GM23338 (cell line): Measurements from ENCODE around the gene EFTUD2. TPM values are rescaled to one million over a fixed set of nuclear protein-coding genes. Genes with fewer than 3 reads are reported as not detected.

Experiments
- ATAC-seq: fragments of 200-7000 bp; cut with Tn5 transposase; 3 replicates; pipeline ENCODE4 v1.9.1; 2020
- DNase-seq: peaks from one replicate; pipeline ENCODE4 v3.0.0-alpha.2; 2015; ENCODE audit warnings: low spot score
- H2AFZ ChIP-seq: fragments of 200-600 bp; sonication (generic); 2 replicates; pipeline ENCODE4 v1.8.0; 2016; ENCODE audit warnings: antibody characterized with exemption, mild to moderate bottlenecking, moderate library complexity
- H3F3A ChIP-seq: fragments of 200-600 bp; sonication (generic); replicated peaks from 2 replicates; pipeline ENCODE4 v1.8.0; 2017; ENCODE audit warnings: antibody characterized with exemption, mixed run types, low read depth
- H3K27ac ChIP-seq: fragments of 200-600 bp; sonication (generic); 2 replicates; pipeline ENCODE4 v1.6.1; 2016; ENCODE audit warnings: low read depth
- H3K27me3 ChIP-seq: fragments of 200-600 bp; sonication (generic); 2 replicates; pipeline ENCODE4 v1.8.0; 2016; ENCODE audit warnings: mild to moderate bottlenecking, mixed run types, moderate library complexity; ENCODE audit not compliant: insufficient read depth
- H3K36me3 ChIP-seq: fragments of 200-600 bp; sonication (generic); 2 replicates; pipeline ENCODE4 v1.8.0; 2016; ENCODE audit warnings: mild to moderate bottlenecking; ENCODE audit not compliant: insufficient read depth
- H3K4me1 ChIP-seq: fragments of 200-600 bp; sonication (generic); 2 replicates; pipeline ENCODE4 v1.8.0; 2016; ENCODE audit warnings: mild to moderate bottlenecking, moderate library complexity; ENCODE audit not compliant: insufficient read depth
- H3K4me2 ChIP-seq: fragments of 200-600 bp; sonication (generic); 2 replicates; pipeline ENCODE4 v1.7.1; 2017; ENCODE audit warnings: mixed run types
- H3K4me3 ChIP-seq: fragments of 200-600 bp; sonication (generic); 2 replicates; pipeline ENCODE4 v1.6.1; 2016; ENCODE audit warnings: mixed run types
- H3K79me2 ChIP-seq: fragments of 200-600 bp; sonication (generic); replicated peaks from 2 replicates; pipeline ENCODE4 v1.8.0; 2017; ENCODE audit warnings: mild to moderate bottlenecking; ENCODE audit not compliant: insufficient read depth
- H3K9me2 ChIP-seq: fragments of 200-600 bp; sonication (generic); 2 replicates; pipeline ENCODE4 v1.8.0; 2017; ENCODE audit not compliant: insufficient read depth
- H4K20me1 ChIP-seq: fragments of 200-600 bp; sonication (generic); replicated peaks from 2 replicates; pipeline ENCODE4 v1.8.0; 2017; ENCODE audit warnings: mild to moderate bottlenecking; ENCODE audit not compliant: insufficient read depth
- H3K27ac Mint-ChIP-seq: 2 replicates; pipeline ENCODE4 v1.8.0; 2020; ENCODE audit warnings: inconsistent platforms, mild to moderate bottlenecking, moderate library complexity, mixed read lengths
- H3K27me3 Mint-ChIP-seq: 3 replicates; pipeline ENCODE4 v1.8.0; 2022; ENCODE audit warnings: low read depth, mild to moderate bottlenecking, moderate library complexity, mixed read lengths, inconsistent platforms; ENCODE audit not compliant: insufficient read depth, poor library complexity
- H3K36me3 Mint-ChIP-seq: 3 replicates; pipeline ENCODE4 v1.8.0; 2021; ENCODE audit warnings: low read depth, mild to moderate bottlenecking, inconsistent platforms, moderate library complexity, mixed read lengths
- H3K4me1 Mint-ChIP-seq: 3 replicates; pipeline ENCODE4 v1.8.0; 2020; ENCODE audit warnings: mild to moderate bottlenecking, inconsistent platforms, mixed read lengths
- H3K4me3 Mint-ChIP-seq: 3 replicates; pipeline ENCODE4 v1.8.0; 2021; ENCODE audit warnings: moderate library complexity, mild to moderate bottlenecking, inconsistent platforms, mixed read lengths
- H3K9me3 Mint-ChIP-seq: 3 replicates; pipeline ENCODE4 v1.8.0; 2020; ENCODE audit warnings: moderate library complexity, mild to moderate bottlenecking, inconsistent platforms, mixed read lengths
- CTCF ChIP-seq, 2 experiments: fragments of 200-600 bp in 1 of 2; sonication (generic) in 1 of 2; conservative IDR thresholded peaks; 2 replicates each; pipeline versions ENCODE4 v1.5.1 to v1.6.1; 2016 to 2017; ENCODE audit warnings: antibody characterized with exemption in 2 of 2, low read depth in 2 of 2, mild to moderate bottlenecking in 2 of 2, moderate library complexity in 1 of 2
- ETS1 ChIP-seq: IDR thresholded peaks from 2 replicates; pipeline ENCODE4 v1.6.1; 2016; ENCODE audit warnings: antibody characterized with exemption
- EZH2 ChIP-seq: fragments of 200-600 bp; sonication (generic); IDR thresholded peaks from one replicate; pipeline ENCODE4 v1.8.0; 2017; ENCODE audit warnings: antibody characterized with exemption, mild to moderate bottlenecking, low read depth; ENCODE audit not compliant: unreplicated experiment
- EZH2phosphoT487 ChIP-seq: fragments of 200-600 bp; sonication (generic); IDR thresholded peaks from one replicate; pipeline ENCODE4 v1.8.1; 2018; ENCODE audit warnings: antibody characterized with exemption; ENCODE audit not compliant: unreplicated experiment
- NANOG ChIP-seq: IDR thresholded peaks from 2 replicates; pipeline ENCODE4 v1.6.1; 2016; ENCODE audit warnings: antibody characterized with exemption, borderline replicate concordance
- POLR2AphosphoS5 ChIP-seq: IDR thresholded peaks from 2 replicates; pipeline ENCODE4 v1.6.1; 2016; ENCODE audit warnings: antibody characterized with exemption, low read depth
- REST ChIP-seq: IDR thresholded peaks from one replicate; pipeline ENCODE4 v1.6.1; 2018; ENCODE audit warnings: antibody characterized with exemption; ENCODE audit not compliant: unreplicated experiment
- STAT1 ChIP-seq: IDR thresholded peaks from one replicate; pipeline ENCODE4 v1.6.1; 2016; ENCODE audit warnings: antibody characterized with exemption; ENCODE audit not compliant: unreplicated experiment
- ZNF114 ChIP-seq: fragments of 250-450 bp; sonication (Bioruptor Pico); IDR thresholded peaks from 2 replicates; pipeline ENCODE4 v1.5.0; 2020; ENCODE audit warnings: mild to moderate bottlenecking, moderate library complexity
- ZNF331 ChIP-seq: fragments of 250-450 bp; sonication (Bioruptor Pico); IDR thresholded peaks from 2 replicates; pipeline ENCODE4 v1.5.0; 2020; ENCODE audit warnings: low read depth, mild to moderate bottlenecking, moderate library complexity
- ZNF462 ChIP-seq: fragments of 250-450 bp; sonication (Bioruptor Pico); IDR thresholded peaks from 2 replicates; pipeline ENCODE4 v1.5.0; 2020; ENCODE audit warnings: mild to moderate bottlenecking, moderate library complexity
- polyA plus RNA-seq: library from polyadenylated mRNA; unstranded; fragments of >200 nt; fragmentation: Nextera tagmentation; extraction: Ambion mirVana; gene quantifications from 2 replicates; pipeline ENCODE4 v1.2.1, GENCODE V29; 2016
- total RNA-seq: library from RNA; depleted of rRNA; stranded (reverse); fragments of >200 nt; shearing (Covaris generic); gene quantifications from 2 replicates; pipeline ENCODE4 v1.2.3, GENCODE V29; 2014

Gene EFTUD2
- total and polyA plus RNA-seq, 2 experiments from 2014 or later: 61.6 to 196 TPM

- no peak for TF ChIP-seq CTCF (conservative IDR thresholded peaks at IDR 0.05; ENCODE audit: low read depth in 2 of 2)
- no peak for TF ChIP-seq EZH2
- no peak for TF ChIP-seq NANOG
These were observed 20.2 kb upstream of the EFTUD2 start (continued) for GRCh38 chr17:44919411-44919810.

- Histone ChIP-seq H3K36me3 (no peaks in the 10 kb centered on the region), H3K4me3 (no peak overlapping the region), H3K4me1 (peaks cover 12% of the 10 kb centered on the region; the same call in 1 of the 2 replicates), H2AFZ (no peak overlapping the region), H3K9me2 (no peaks in the 10 kb centered on the region), H3K79me2 (no peaks in the 10 kb centered on the region), H3K4me2 (no peak overlapping the region), H3K27ac (no peak overlapping the region), H3F3A (0 out of 2 replicates have a peak, but pooled peaks cover 11% of the 10 kb centered on the region), H3K27me3 (peaks cover under 1% of the 10 kb centered on the region; the same call in 1 of the 2 replicates), H4K20me1 (no peaks in the 10 kb centered on the region)
- DNase-seq (no peak), ATAC-seq (no peak)
- H3K9me3 Mint-ChIP-seq: no peaks in the 10 kb centered on the region
- H3K4me1 Mint-ChIP-seq: peaks cover 27% of the 10 kb centered on the region
- peaks cover 22% of the 10 kb centered on the region for H3K27me3 Mint-ChIP-seq
- no peaks in the 10 kb centered on the region; the same call in 2 of the 3 replicates for H3K36me3 Mint-ChIP-seq
- TF ChIP-seq ZNF114 (CRISPR knock-in tag) (no peak), ETS1 (no peak), POLR2AphosphoS5 (no peak), REST (no peak), STAT1 (no peak), EZH2phosphoT487 (no peak), ZNF462 (CRISPR knock-in tag) (no peak), ZNF331 (no peak)
- no peak overlapping the region for H3K4me3 Mint-ChIP-seq
- no peak overlapping the region for H3K27ac Mint-ChIP-seq
These were observed 18.8 kb upstream of the EFTUD2 start for GRCh38 chr17:44918006-44918405.
